GM12864 (cell line): ENCODE results near the gene CELSR1.

Experiments
- DNase-seq: peaks from one replicate; pipeline ENCODE4 v3.0.0-alpha.2; 2011; ENCODE audit warnings: low read depth
- H3K4me3 ChIP-seq: 2 replicates; pipeline ENCODE4 v1.5.1; 2011; ENCODE audit warnings: mild to moderate bottlenecking, low read depth, low read length, control low read depth
- TF ChIP-seq, protein P1 (sequence below): IDR thresholded peaks from 2 replicates; pipeline ENCODE4 v1.5.1; 2011; ENCODE audit warnings: low read depth, mild to moderate bottlenecking, moderate library complexity, low read length, control low read depth, inconsistent platforms; ENCODE audit errors: missing control alignments

Gene CELSR1

DNA sequence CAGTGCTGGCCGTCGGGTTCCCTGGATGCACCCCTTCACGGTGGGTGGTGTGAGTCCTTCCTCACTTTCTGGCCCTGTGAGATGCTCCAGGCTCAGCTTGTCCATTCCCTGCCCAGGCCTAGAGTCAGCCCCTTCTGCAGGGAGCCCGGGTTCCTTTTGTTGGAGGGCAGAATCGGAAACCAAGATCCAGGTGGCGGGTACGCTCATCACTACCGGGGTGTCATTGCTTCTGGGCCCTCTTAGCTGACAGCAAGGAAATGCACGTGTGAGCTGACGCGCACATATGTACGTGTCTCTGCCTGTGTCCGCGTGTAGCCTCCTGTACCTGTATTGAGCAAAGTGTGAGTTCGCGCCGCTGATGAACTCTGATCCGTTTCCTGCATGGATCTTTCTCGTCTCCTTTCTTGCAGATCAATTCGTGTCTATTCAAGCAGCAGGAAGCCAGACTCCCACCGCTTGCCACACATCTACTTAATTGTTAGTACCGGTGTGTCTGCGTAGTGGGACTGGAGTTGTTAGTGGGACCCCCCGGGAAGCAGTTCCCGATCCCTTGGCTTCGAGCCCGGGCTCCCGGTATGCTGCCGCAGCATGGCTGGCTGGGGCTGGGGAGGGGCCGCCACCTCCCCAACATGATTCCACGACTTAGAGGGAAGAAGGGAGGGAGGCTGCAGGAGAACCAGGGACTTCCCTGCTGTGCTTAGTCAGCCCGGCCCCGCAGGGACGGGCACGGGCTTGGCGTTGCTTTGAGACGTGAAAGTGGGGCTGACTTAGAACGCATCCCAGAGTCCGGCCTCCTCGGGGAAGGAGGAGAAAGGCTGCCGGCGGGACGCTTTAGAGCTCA is 46.9 kb upstream of the CELSR1 start:
- no peak overlapping the region for H3K4me3 ChIP-seq
- TF ChIP-seq, protein P1, sequence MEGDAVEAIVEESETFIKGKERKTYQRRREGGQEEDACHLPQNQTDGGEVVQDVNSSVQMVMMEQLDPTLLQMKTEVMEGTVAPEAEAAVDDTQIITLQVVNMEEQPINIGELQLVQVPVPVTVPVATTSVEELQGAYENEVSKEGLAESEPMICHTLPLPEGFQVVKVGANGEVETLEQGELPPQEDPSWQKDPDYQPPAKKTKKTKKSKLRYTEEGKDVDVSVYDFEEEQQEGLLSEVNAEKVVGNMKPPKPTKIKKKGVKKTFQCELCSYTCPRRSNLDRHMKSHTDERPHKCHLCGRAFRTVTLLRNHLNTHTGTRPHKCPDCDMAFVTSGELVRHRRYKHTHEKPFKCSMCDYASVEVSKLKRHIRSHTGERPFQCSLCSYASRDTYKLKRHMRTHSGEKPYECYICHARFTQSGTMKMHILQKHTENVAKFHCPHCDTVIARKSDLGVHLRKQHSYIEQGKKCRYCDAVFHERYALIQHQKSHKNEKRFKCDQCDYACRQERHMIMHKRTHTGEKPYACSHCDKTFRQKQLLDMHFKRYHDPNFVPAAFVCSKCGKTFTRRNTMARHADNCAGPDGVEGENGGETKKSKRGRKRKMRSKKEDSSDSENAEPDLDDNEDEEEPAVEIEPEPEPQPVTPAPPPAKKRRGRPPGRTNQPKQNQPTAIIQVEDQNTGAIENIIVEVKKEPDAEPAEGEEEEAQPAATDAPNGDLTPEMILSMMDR = no peak
- DNase-seq = no peak

DNA sequence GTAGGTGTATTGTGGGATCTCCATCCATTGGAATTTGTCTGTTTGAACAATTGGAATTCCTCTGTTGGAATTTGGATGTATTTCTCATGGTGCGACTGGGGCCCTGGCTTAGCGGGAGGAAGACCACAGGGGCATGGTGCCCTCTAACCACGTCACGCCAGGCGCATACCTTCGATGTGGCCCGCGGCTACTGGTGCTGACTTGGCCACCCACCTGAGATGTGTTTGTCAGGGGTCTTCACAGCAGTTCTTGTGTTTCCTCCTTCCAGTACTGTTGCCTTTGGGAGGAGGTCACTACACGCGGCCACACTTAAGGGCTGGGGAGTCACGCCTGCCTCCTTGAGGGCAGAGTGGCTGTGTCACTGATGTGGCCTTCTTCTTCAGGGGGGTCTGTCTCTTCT is 46.2 kb upstream of the CELSR1 start:
- TF ChIP-seq, protein P1 = no peak
- H3K4me3 ChIP-seq = no peak overlapping the region

DNA sequence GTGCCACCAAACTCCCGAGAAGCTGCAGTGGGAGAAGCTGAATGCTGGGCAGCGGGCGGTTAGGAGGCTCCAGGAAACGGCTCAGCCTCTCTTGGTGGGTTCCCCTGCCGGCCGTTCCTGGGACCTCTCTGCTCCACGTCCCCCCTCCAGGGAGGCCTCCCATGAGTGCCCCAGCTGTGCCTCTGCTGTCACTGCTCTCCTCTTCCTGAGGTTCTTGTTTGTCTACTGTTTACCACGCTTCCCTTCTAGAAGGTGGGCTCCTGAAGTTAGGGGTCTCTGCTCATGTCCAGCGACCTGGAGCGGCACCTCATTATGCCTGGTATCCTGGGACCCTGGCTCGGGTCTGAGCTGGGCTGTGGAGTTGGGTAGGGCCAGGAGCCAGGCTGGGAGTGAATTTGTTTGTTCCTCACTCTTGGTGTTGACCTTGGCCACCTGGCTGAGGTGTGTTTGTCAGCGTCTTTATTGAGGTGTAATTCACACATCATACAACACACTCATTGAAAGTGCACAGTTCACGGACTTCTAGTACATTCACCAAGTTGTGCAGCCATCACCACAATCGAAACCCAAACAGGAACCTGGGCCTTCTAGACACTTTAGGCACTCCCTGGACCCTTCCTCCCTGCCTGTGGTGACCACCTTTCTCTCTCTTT is 45.0 kb upstream of the CELSR1 start:
- TF ChIP-seq, protein P1 = no peak
- H3K4me3 ChIP-seq = no peak overlapping the region
- no peak for DNase-seq

More for the DNA sequence above, 46.2 kb upstream of the CELSR1 start:
- no peak for DNase-seq

DNA sequence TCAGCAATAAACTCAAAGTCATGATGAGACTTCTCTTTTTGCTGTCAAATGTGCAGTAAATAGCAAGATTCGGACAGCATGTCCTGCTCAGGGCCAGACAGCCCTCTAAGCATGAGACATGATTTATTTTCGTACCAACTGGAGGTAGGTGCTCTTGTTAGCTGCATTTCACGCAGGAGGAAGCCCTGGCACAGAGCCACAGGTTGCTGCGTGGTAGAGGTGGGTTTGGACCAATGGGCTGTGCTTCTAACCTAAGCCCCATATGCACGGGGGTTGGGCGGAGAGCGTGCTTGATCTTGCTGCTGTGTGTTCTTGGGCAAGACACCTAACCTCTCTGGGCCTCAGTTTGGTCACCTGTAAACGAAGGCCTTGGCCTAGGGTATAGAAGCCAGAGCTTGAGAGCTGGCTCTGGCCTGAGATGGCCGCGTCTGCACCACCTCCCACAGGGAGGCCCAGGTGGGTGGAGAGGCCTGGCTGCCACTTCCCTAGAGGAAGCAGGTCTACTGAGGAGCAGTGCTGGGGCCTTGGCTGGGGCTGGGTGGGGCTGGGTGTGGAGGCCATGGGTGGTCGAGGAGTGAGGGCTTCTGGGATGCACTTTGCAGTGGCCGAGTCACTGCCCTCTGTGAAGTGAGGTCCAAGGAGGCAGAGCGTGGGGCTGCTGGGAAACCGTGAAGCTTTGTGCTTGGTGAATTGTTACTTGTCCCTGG is 44.3 kb upstream of the CELSR1 start:
- H3K4me3 ChIP-seq = no peak overlapping the region
- TF ChIP-seq, protein P1 = no peak
- no peak for DNase-seq

DNA sequence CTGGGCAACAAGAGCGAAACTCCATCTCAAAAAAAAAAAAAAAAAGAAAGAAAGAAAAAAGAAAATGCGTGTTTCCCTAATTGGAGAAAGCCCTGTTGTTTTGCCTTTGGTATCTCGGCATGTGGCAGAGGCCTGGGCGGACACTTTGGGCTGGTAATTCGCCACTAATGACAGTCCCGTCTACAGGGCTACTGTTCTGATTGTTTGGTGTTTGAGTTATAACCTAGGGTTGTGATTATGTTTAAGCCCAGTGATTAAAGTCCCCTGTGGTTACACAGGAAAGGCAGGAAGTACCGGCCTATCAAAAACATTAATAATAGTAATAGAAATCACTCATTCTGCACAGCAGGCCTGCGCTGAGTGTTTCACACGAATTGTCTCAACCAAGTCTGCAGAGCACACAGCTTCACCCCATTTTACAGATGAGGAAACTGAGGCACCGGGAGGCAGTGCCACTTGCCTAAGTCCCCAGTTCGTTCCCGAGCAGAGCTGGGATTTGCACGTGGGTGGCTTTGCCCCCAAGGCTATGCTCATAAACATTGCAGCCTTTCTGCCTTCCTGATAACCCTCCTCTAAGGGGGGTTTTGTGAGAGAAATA is 43.6 kb upstream of the CELSR1 start:
- no peak overlapping the region for H3K4me3 ChIP-seq
- TF ChIP-seq, protein P1 = no peak
- DNase-seq = no peak

DNA sequence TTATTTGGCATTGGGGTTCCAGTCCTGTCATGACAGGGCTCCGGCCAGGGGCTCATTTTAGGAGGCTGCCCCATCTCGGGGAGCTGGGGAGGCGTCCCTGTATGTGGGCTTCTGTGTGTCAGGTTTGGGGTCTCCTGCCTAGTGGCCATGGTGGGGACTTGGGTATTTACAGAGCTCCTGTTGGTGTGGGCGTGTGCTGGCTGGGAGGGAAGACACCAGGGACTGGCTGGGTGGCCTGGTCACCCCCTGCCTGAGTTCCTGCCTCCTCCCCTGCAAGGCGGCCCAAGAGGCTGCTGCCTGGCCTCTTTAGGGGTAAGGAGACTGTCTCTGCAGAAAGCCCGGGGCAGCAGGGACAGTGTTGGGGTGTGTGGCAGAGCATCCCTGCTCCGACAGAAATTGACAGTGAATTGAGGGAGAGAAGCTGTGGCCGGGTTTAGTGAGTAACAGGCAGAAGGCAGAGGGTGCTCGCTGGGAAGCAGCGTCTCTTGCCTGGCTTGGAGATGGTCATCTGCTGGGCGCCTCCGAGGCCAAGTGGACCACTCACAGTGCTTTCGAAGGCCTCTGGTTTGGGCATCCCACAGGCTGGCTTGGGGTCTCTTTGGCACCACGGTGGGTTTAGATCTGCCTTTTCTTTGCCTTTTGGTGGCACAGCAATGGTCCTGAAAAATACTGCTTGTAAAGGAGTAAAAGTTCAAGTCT is 42.5 kb upstream of the CELSR1 start:
- TF ChIP-seq, protein P1 = no peak
- DNase-seq = no peak
- no peak overlapping the region for H3K4me3 ChIP-seq
